Ishikawa (cell line): Measurements from ENCODE around the gene TMEM72.

Source experiments
- CEBPB ChIP-seq: IDR thresholded peaks from 2 replicates; pipeline ENCODE4 v1.6.1; 2012
- CREB1 ChIP-seq: IDR thresholded peaks from 2 replicates; pipeline ENCODE4 v1.6.1; 2012; ENCODE audit warnings: low read depth
- EGR1 ChIP-seq: IDR thresholded peaks from 2 replicates; pipeline ENCODE4 v1.6.1; 2012
- EP300 ChIP-seq: IDR thresholded peaks from 2 replicates; pipeline ENCODE4 v1.6.1; 2012; ENCODE audit warnings: borderline replicate concordance
- FOXM1 ChIP-seq: IDR thresholded peaks from 2 replicates; pipeline ENCODE4 v1.6.1; 2012; ENCODE audit warnings: low read depth, borderline replicate concordance
- NFIC ChIP-seq: IDR thresholded peaks from 2 replicates; pipeline ENCODE4 v1.6.1; 2012
- RAD21 ChIP-seq: IDR thresholded peaks from 2 replicates; pipeline ENCODE4 v1.6.1; 2012; ENCODE audit warnings: low read depth
- TAF1 ChIP-seq: IDR thresholded peaks from 2 replicates; pipeline ENCODE4 v1.6.1; 2012; ENCODE audit warnings: low read depth, mild to moderate bottlenecking
- TCF12 ChIP-seq: IDR thresholded peaks from 2 replicates; pipeline ENCODE4 v1.6.1; 2012; ENCODE audit warnings: low read depth
- TEAD4 ChIP-seq: IDR thresholded peaks from 2 replicates; pipeline ENCODE4 v1.6.1; 2012
- YY1 ChIP-seq: IDR thresholded peaks from 2 replicates; pipeline ENCODE4 v1.6.1; 2012; ENCODE audit warnings: low read depth
- ZBTB7A ChIP-seq: IDR thresholded peaks from 2 replicates; pipeline ENCODE4 v1.6.1; 2012; ENCODE audit warnings: low read depth
- TF ChIP-seq, protein P1 (sequence below): IDR thresholded peaks from 2 replicates; pipeline ENCODE4 v1.6.1; 2012; ENCODE audit warnings: low read depth, mild to moderate bottlenecking
- TF ChIP-seq, protein P2 (sequence below): IDR thresholded peaks from 2 replicates; pipeline ENCODE4 v1.6.1; 2012
- TF ChIP-seq, protein P3 (sequence below): IDR thresholded peaks from 2 replicates; pipeline ENCODE4 v1.6.1; 2012

The TMEM72 gene

GRCh38 chr10:44982114-44982460 is 71.0 kb downstream of the TMEM72 start:
- no peak for TF ChIP-seq CEBPB
- TF ChIP-seq, protein P1, sequence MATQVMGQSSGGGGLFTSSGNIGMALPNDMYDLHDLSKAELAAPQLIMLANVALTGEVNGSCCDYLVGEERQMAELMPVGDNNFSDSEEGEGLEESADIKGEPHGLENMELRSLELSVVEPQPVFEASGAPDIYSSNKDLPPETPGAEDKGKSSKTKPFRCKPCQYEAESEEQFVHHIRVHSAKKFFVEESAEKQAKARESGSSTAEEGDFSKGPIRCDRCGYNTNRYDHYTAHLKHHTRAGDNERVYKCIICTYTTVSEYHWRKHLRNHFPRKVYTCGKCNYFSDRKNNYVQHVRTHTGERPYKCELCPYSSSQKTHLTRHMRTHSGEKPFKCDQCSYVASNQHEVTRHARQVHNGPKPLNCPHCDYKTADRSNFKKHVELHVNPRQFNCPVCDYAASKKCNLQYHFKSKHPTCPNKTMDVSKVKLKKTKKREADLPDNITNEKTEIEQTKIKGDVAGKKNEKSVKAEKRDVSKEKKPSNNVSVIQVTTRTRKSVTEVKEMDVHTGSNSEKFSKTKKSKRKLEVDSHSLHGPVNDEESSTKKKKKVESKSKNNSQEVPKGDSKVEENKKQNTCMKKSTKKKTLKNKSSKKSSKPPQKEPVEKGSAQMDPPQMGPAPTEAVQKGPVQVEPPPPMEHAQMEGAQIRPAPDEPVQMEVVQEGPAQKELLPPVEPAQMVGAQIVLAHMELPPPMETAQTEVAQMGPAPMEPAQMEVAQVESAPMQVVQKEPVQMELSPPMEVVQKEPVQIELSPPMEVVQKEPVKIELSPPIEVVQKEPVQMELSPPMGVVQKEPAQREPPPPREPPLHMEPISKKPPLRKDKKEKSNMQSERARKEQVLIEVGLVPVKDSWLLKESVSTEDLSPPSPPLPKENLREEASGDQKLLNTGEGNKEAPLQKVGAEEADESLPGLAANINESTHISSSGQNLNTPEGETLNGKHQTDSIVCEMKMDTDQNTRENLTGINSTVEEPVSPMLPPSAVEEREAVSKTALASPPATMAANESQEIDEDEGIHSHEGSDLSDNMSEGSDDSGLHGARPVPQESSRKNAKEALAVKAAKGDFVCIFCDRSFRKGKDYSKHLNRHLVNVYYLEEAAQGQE, result no peak
- TF ChIP-seq TEAD4, result no peak
- TF ChIP-seq YY1, result no peak
- no peak for TF ChIP-seq EGR1
- no peak for TF ChIP-seq TAF1
- no peak for TF ChIP-seq TCF12
- no peak for TF ChIP-seq RAD21
- TF ChIP-seq FOXM1, result no peak
- no peak for TF ChIP-seq EP300
- TF ChIP-seq, protein P2, sequence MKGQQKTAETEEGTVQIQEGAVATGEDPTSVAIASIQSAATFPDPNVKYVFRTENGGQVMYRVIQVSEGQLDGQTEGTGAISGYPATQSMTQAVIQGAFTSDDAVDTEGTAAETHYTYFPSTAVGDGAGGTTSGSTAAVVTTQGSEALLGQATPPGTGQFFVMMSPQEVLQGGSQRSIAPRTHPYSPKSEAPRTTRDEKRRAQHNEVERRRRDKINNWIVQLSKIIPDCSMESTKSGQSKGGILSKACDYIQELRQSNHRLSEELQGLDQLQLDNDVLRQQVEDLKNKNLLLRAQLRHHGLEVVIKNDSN, result no peak
- TF ChIP-seq ZBTB7A, result no peak
- no peak for TF ChIP-seq NFIC
- no peak for TF ChIP-seq CREB1
- TF ChIP-seq, protein P3, sequence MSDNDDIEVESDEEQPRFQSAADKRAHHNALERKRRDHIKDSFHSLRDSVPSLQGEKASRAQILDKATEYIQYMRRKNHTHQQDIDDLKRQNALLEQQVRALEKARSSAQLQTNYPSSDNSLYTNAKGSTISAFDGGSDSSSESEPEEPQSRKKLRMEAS, result no peak

GRCh38 chr10:44982496-44982895 is 71.4 kb downstream of the TMEM72 start:
- TF ChIP-seq CEBPB (no peak), YY1 (no peak), TAF1 (no peak), NFIC (no peak), EGR1 (no peak), FOXM1 (no peak), RAD21 (no peak), TEAD4 (no peak), CREB1 (no peak), TCF12 (no peak), EP300 (no peak)
- TF ChIP-seq, protein P3, result no peak
- TF ChIP-seq, protein P2, result no peak
- TF ChIP-seq, protein P1, result no peak

DNA sequence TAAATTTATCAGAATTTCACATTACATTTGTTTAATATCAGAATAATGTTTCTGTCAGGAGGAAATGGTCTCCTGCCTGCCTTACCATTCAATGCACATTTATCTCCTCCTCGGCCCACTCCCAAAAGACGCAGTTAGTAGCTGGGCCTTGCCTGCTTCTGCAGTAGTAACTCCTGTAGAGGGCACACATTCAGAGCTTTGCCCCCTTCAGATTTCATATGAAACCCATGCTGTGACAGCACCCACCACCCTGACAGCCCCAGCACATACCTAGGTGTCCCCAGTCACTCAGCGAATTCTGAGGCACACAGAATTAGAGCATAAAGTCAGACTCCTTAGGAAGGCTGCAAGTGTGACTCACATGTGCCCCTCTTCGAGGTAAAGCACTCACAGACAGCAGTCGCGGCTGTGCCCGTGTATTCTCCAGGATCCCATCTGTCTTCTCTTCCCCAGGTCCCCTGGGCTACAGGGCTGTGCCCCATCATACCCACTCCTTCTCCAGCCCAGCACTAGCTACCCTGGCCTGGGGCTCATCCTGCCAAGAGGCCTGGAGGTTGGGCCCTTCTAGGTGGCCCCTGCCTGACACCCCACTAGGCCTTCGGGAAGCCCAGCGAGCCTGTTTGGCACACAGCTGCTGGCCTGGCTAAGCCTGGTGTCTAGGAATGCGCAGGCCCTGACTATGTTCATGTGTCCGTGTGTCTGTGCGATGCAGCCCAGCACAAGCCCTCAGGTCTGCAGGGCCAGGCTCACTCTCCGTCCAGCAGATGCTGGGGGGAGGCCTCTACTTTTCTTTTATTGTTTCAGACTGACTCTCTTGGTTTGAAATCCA is 72.1 kb downstream of the TMEM72 start:
- no peak for TF ChIP-seq ZBTB7A
- TF ChIP-seq CEBPB, result no peak
- TF ChIP-seq, protein P2, result no peak
- no peak for TF ChIP-seq EGR1
- TF ChIP-seq TEAD4, result no peak
- TF ChIP-seq FOXM1, result no peak
- TF ChIP-seq TAF1, result no peak

GRCh38 chr10:44983895-44984278 is 72.8 kb downstream of the TMEM72 start:
- TF ChIP-seq TAF1 (no peak), CREB1 (no peak), TEAD4 (no peak), EP300 (no peak), EGR1 (no peak), CEBPB (no peak), YY1 (no peak), NFIC (no peak), RAD21 (no peak), TCF12 (no peak), FOXM1 (no peak), ZBTB7A (no peak)
- TF ChIP-seq, protein P2, result no peak
- TF ChIP-seq, protein P1, result no peak
- TF ChIP-seq, protein P3, result no peak
